Skin of body (tissue), 2 donors: ENCODE results near the gene PLBD2. TPM values are rescaled to one million over a fixed set of nuclear protein-coding genes. Genes with fewer than 3 reads are reported as not detected.

Experiments
- DNase-seq: peaks from one replicate; lab custom pipeline; 2025; lab: John Stamatoyannopoulos, UW
- total RNA-seq: library from RNA; depleted of rRNA; stranded (reverse); fragments of >200 nt; gene quantifications from one replicate; pipeline ENCODE4 v1.2.3, GENCODE V29; 2014

The PLBD2 gene, protein sequence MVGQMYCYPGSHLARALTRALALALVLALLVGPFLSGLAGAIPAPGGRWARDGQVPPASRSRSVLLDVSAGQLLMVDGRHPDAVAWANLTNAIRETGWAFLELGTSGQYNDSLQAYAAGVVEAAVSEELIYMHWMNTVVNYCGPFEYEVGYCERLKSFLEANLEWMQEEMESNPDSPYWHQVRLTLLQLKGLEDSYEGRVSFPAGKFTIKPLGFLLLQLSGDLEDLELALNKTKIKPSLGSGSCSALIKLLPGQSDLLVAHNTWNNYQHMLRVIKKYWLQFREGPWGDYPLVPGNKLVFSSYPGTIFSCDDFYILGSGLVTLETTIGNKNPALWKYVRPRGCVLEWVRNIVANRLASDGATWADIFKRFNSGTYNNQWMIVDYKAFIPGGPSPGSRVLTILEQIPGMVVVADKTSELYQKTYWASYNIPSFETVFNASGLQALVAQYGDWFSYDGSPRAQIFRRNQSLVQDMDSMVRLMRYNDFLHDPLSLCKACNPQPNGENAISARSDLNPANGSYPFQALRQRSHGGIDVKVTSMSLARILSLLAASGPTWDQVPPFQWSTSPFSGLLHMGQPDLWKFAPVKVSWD
- 11.1 TPM for total RNA-seq

DNA sequence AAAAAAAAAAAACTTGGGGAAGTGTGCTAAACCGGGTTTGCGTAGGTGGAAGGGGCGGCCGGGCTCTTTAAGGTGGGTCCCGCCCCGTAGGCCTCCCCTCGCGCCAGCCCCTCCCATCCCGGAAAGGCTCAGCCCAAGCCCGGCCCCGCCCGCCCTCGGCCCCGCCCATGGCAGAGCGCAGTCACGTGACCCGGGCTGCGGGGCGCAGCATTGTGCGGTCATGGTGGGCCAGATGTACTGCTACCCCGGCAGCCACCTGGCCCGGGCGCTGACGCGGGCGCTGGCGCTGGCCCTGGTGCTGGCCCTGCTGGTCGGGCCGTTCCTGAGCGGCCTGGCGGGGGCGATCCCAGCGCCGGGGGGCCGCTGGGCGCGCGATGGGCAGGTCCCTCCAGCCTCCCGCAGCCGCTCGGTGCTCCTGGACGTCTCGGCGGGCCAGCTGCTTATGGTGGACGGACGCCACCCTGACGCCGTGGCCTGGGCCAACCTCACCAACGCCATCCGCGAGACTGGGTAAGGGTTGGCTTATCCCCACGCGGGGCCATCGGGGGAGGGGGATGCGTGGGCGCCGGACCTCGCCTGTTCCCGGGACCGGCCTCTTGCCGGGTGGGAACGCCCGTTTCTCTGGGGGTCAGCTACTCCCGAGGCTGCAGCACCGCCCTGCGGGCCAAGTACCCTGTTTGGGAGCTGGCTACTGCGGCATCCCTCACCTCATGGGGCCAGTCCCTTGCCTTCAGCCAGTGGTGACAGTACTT lies at the start of gene PLBD2:
Gene PLBD2 (plus strand): TSS at position 207 of the 752 bp plus-strand sequence. CDS start 14 bp downstream, at position 221.
- DNase-seq = peak; percentile 92

GRCh38 chr12:113310489-113310888 lies 47.9 kb upstream of the PLBD2 start:
- no peak for DNase-seq

DNA sequence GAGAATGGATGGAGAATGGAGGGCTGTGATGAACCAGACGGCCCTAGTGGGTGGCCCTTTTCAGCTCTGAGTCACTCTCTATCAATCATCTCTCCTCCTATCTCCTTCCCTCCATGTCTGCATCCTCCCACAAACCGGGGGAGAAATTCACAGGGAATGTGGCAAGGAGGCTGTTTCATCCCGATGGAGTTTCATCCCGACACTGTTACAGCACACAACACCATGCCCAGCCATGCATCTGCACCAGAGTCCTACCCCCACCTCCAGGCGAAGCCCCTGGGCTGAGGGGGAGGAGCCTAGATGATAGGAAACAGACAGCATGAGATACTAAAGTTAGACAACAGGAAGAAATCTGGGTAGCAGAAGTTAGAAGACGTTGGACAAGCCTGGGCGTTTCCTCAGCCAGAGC lies 44.3 kb upstream of the PLBD2 start:
- DNase-seq = no peak

- DNase-seq = no peak
Measured at GRCh38 chr12:113315358-113315757, 43.0 kb upstream of the PLBD2 start.

GRCh38 chr12:113316155-113316554 lies 42.2 kb upstream of the PLBD2 start:
- DNase-seq = no peak

GRCh38 chr12:113317122-113317521 lies 41.3 kb upstream of the PLBD2 start:
- DNase-seq = no peak

- no peak for DNase-seq
Measured at GRCh38 chr12:113318046-113318656, 40.2 kb upstream of the PLBD2 start.

- DNase-seq = no peak
Measured at GRCh38 chr12:113318900-113319628, 39.3 kb upstream of the PLBD2 start.

DNA sequence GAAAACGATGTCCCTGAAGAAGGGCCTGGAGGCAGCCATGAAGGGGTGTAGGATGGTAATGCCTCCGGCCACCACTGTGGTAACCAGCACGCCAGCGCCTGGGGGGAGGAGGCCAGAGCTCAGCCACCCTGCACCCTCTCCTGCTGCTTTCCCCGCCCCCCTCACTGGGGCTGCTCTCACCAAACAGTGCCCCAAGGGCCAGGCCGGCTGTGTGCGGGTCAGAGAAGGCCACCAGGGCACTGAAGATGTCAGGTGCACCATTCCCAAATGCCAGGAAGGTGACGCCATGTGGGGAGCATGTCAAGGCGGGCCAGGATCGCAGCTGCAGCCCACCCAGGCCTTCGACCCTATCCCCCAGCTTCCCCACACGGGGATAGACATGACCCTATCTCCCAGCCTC lies 38.0 kb upstream of the PLBD2 start:
- no peak for DNase-seq

DNA sequence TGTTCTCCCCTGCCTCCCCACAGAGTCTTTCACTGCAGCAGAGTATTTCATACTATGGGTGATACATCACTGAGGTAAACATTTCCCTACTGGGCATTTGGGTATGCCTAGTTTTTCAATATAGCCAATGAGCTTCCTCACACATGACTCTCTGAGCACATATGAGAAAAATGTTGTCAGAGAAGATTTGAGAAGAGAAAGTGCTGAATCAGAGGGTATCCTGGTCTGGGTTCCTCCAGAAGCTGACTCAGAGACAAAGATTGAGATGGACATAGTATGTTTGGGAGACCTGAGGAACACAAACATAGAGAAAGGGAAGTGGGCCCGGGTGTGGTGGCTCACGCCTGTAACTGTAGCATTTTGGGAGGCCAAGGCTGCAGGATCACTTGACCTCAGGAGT lies 36.0 kb upstream of the PLBD2 start:
- DNase-seq = no peak

- DNase-seq = peak; percentile 61
Measured at GRCh38 chr12:113325916-113326315, 32.5 kb upstream of the PLBD2 start.

DNA sequence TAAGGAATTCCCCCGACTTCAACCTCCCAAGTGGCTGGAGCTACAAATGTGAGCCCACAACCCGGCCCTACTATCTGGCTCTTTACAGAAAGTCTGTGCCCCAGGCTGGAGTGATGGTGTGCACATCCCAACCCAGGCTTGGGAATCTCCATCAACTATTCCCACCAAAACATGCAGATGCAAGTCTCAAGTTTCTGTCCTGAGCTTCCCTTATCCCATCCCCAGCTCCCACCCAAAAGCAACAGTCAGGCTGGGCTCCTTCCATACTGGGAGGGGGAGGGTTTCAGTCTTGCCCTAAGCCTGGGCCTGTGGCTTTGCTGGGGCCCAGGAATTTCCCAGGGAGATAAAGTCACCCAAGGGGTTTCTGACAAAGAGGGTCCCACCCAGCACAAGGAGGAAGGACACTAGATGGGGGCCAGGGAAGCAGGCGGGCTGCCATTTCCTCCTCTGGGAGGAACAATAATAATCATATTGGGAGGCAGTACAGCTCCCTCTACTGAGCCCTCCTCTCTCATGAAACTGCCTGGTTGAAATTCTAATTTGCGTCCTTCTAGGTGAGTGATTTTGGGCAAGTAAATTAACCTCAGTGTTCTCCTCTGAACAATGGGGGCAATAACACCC lies 31.5 kb upstream of the PLBD2 start:
- no peak for DNase-seq

GRCh38 chr12:113328368-113328889 lies 30.0 kb upstream of the PLBD2 start:
- no peak for DNase-seq

- DNase-seq = no peak
Measured at GRCh38 chr12:113329022-113329790, 29.2 kb upstream of the PLBD2 start.

- no peak for DNase-seq
Measured at GRCh38 chr12:113329791-113330417, 28.5 kb upstream of the PLBD2 start.

GRCh38 chr12:113330505-113330904 lies 27.9 kb upstream of the PLBD2 start:
- DNase-seq = no peak

- no peak for DNase-seq
Measured at GRCh38 chr12:113332688-113333417, 25.5 kb upstream of the PLBD2 start.

DNA sequence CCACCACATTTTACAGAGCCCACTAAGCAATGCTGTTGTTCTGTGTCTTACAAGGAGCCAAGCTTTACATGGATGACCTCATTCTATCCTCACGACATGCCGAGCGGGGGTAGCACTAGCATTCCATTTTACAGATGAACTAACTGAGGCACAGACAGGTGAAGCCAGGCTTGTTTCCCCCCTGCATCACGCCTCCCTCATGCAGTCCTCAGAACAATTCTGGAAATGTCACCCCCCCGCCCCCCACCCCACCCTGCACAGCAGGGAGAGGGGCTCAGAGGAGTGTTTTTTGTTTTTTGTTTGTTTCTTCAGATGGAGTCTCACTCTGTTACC lies 25.0 kb upstream of the PLBD2 start:
- DNase-seq = no peak
